SIG-M5 (cell line): Measurements from ENCODE around the gene MMEL1.
"Not testable (repeated sequence)": the region's sequence is repeated elsewhere in the genome, so short reads cannot be mapped to it uniquely, and the experiment has no call there.

Source experiments
- DNase-seq: peaks from one replicate; lab custom pipeline; 2025; lab: John Stamatoyannopoulos, UW

Gene MMEL1

GRCh38 chr1:2573250-2573920 lies 59.4 kb downstream of the MMEL1 start:
- DNase-seq: no peak

- DNase-seq: no peak
Observed at GRCh38 chr1:2571348-2571747, 61.5 kb downstream of the MMEL1 start.

GRCh38 chr1:2570332-2570731 lies 62.5 kb downstream of the MMEL1 start:
- DNase-seq: no peak

GRCh38 chr1:2569703-2570102 lies 63.1 kb downstream of the MMEL1 start:
- DNase-seq: not testable (repeated sequence)

GRCh38 chr1:2569060-2569459 lies 63.8 kb downstream of the MMEL1 start:
- no peak for DNase-seq

- not testable (repeated sequence) for DNase-seq
Observed at GRCh38 chr1:2568187-2568816, 64.5 kb downstream of the MMEL1 start.

- DNase-seq: no peak
Observed at GRCh38 chr1:2567083-2567679, 65.6 kb downstream of the MMEL1 start.

- no peak for DNase-seq
Observed at GRCh38 chr1:2566101-2567045, 66.4 kb downstream of the MMEL1 start.

- DNase-seq: no peak
Observed at GRCh38 chr1:2564815-2565374, 67.9 kb downstream of the MMEL1 start.

- no peak for DNase-seq
Observed at GRCh38 chr1:2564006-2564814, 68.6 kb downstream of the MMEL1 start.

- no peak for DNase-seq
Observed at GRCh38 chr1:2563205-2563604, 69.6 kb downstream of the MMEL1 start.

- DNase-seq: no peak
Observed at GRCh38 chr1:2561898-2562895, 70.6 kb downstream of the MMEL1 start.

- DNase-seq: no peak
Observed at GRCh38 chr1:2561446-2561845, 71.4 kb downstream of the MMEL1 start.

GRCh38 chr1:2560299-2561073 lies 72.3 kb downstream of the MMEL1 start:
- DNase-seq: no peak

GRCh38 chr1:2559509-2560298 lies 73.1 kb downstream of the MMEL1 start:
- DNase-seq: no peak

GRCh38 chr1:2558861-2559260 lies 74.0 kb downstream of the MMEL1 start:
- no peak for DNase-seq

- no peak for DNase-seq
Observed at GRCh38 chr1:2558420-2558819, 74.4 kb downstream of the MMEL1 start.
